NCI-H2107 treated with DMSO at 0.1 percent for 48 hours (cell line): ENCODE results near the gene AAR2.

Experiments
- DNase-seq: peaks from one replicate; lab custom pipeline; 2025; ENCODE audit not compliant: unreplicated experiment; lab: John Stamatoyannopoulos, UW

AAR2 gene

DNA sequence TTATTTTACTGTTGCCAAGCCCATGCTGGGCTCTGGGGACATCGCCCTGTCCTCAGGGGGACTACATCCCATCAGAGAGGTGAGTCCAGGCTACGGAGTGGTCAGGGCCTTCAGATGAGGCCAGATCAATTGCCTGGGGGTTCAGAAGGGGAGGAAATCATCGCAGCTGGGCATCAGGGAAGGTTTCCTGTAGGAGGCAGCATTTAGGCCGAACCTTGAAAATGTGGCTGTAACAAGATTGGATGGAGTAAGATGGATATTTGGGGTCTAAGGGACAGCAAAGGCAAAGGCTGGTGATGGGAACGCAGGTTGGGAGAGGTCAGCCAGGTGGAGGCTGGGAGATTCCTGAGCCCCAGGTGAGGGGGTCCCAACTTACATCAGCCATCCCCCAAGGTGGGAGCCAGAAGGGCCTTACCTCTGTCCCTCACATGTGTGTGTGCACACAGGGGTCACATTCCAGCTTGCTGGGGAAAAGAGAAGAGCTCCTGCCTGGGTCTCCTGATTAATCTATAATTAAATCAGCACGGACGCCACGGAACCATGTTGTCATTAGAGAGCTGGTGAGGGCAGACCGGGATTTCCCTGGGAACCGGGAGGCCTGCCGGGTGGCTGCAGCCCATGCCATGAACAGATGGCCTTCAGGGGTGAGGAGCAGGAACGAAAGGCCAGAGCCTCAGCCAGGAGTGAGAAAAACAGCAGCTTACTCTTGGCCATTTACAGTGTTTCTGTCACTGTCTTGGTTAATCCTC, 39.3 kb downstream of the AAR2 start:
- no peak for DNase-seq

DNA sequence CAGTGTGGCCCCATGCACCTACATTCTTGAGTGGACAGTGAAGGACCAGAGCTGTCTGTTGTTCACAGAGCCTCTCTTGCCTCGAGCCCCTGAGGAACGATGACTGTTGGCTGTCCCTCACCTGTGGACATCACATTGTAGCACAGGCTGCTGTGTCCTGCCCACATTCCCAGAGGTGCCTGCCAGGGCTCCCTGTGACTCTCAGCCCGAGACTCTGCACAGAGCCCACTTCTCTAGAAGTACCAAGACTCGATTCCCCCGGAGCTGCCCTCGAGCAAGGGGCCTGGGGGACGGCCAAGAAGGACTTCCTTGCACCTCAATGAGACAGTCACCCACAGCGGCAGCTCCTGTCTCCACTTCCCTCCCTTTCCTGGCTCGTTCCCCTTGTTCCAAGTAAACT, 41.3 kb downstream of the AAR2 start:
- no peak for DNase-seq

DNA sequence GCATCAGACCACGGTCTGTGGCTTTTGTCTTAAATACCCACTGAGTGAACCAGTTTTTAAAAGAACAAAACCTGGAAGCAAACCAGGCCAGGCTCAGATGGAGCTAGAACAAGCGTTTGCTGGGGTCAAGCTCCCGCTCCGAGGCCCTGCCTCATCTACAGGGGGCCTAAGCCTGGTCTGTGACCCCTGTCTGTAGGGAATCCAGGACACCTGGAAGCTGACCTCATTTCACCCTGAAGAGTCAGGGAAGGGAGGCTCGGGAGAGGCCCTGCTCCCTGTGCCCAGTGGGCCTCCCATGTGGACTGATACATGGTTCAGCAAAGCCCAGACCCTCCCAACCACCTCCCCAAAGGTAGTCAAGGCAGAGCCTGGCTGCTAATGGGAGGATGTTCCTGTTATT, 43.1 kb downstream of the AAR2 start:
- no peak for DNase-seq

DNA sequence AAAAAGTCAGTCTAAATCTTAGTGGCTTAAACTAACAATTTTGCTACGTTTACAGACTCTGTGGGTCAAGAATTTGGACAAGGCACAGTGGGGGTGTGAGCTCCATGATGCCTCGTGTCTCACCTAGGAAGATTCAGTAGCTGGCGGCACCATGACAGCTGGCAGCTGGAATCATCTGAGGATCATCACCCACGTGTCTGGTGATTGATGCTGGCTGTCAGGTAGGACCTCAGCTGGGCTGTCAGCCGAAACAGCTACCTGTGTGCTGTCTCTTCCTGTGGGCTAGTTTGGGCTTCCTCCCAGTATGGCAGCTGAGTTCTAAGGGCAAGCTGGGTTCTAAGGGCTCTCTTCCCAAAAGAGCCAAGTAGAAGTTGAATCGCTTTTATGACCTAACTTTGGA, 43.5 kb downstream of the AAR2 start:
- no peak for DNase-seq

DNA sequence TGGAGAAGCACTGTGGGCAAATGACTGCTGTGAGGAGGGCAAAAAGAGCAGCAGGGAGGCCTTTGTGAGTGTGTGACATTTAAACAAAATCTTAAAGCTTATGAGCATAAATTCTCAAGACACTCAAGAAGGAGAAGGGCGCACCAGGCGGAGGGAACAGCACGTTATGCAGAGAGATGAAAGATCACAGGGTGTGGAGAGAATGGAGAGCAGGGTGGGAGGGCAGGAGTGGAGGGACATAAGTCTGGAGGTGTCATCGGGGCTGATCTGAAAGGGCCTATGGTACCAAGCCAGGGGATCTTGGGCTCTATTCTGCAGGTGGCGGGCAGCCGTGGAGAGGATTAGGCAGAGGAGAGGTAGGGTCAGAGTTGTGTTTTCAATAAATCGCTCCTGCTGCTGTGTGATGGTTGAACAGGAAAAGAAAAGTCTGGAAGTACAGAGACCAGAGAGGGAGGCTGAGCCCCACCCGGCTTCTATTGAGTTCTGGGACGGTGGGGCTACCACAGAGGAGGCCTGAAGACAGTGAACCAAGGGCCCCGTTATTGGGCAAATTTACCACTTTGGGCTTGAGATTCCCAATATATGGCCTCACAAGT, 45.6 kb downstream of the AAR2 start:
- no peak for DNase-seq

DNA sequence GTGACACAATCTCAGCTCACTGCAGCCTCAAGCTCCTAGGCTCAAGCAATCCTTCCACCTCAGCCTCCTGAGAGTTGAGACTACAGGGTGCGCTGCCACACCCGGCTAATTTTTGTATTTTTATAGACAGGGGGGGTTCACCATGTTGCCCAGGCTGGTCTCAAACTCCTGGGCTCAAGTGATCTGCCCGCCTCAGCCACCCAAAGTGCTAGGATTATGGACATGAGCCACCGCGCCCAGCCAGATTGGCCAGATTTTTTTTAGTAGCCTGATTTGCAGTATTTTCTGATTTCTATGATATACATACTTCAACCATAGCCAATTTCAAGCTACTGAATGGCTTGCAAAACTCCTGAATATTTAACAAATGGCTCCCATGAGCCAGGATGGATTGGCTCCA, 48.5 kb downstream of the AAR2 start:
- DNase-seq: no peak

DNA sequence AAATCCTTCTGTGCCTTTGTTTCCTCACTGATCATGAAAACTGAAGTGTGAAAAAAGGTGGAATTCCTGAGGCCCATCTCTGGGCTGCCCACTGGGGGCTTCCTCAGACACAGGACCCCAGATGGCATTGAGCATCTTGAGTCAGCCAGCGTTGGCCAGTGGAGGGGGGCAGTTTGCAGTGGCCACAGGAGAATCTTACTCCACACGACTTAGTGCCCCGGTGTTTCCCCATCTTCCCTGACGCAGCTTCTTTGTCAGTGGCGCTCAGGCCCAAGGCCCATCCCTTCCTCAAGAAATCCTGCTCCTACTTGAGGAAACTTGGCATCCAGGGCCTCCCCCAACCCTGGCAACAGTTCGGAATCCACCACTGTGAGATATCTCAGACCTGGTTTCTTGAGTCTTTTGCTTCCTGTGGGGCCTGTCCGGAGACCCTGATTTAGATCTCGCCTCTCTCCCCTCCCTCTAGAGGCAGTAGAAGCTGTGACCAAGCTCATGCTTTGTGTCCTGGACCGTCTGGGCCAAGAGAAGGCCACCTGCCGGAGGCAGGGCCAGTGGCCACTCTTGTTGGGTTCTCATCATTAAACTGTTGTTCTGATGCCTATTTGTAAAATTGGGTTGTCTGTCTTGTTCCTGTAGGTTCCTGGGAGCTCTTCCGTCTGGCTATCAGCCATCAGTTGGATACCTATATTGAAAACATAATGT, 49.6 kb downstream of the AAR2 start:
- no peak for DNase-seq

DNA sequence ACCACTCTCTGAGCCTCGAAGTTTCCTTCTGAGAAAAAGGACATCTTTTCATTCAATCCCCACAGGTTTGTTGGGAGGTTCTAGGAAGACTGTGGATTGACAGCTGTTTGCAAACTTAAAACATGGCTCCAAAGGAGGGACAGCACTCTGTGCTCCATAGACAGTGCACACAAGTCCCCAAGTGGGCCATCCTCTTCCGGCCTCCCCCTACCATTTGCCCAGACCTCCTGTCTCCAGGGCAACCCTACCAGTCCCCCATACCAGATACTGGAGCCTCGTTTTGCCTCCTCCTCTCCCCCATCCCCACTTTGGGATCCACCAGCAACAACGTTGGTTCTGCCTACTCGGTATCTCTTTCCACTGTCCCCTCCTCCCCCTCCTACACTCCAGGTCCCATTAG, 61.4 kb downstream of the AAR2 start:
- no peak for DNase-seq

DNA sequence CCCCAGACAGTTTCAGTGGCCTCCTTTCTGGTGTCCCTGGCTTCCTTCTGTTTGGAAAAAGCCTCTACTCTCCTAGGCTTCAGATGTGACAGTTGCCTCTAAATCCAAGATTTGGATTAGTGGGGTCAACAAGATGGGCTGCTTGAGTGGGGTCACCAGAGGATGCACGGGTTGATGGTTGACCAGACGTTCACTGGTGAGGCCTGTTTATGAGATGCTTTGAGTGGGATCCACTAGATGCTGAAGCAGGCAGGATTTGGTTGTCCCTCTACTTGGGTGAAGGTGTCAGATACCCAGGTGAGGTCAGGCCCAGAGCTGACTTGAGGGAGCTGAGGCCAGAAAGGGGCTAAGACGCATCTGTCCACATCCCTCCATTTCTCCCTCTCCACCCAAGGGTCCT, 61.8 kb downstream of the AAR2 start:
- DNase-seq: no peak

DNA sequence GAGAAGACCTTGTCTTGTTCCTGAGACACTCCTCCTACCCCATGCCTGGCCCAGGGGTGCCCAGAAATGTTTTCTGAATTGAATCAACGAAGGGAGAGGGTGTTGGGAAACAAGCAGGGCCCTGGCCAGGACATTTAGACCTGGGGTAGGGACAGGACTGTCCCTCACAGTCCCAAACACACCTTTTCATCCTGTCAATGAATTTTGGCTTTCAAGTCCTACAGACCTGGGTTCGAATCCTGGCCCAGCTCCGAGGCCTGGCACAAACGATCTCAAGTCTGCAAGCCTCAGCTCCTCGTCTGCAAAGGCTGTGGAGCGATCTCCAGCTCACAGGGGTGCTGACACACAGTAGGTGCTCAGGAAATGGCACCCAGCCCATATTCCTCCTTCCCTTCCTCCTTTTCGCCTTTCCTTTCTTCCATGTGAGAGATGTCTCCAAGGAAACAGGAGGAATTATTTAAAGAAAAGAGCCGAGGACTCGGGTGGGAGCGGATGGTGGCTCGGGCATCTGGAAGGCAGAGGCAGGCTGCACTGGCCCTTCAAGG, 62.6 kb downstream of the AAR2 start:
- no peak for DNase-seq

DNA sequence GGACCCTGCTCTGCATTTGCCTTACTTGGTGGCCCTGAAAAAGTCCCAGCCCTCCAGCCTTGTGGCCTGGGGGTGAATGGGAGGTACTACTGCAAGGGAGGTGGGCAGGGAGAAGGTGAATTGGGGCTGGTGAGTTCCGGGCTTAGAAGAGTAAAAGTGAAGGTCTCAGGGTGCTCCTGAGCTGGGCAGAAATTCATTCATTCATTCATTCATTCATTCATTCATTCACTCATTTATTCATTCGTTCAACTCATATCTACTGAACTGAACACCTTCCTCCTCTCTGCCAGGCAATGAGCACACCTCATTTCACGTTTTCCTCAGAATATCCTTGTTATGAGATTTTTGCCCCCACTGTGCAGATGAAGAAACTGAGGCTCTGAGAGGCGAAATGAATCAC, 63.2 kb downstream of the AAR2 start:
- DNase-seq: no peak

DNA sequence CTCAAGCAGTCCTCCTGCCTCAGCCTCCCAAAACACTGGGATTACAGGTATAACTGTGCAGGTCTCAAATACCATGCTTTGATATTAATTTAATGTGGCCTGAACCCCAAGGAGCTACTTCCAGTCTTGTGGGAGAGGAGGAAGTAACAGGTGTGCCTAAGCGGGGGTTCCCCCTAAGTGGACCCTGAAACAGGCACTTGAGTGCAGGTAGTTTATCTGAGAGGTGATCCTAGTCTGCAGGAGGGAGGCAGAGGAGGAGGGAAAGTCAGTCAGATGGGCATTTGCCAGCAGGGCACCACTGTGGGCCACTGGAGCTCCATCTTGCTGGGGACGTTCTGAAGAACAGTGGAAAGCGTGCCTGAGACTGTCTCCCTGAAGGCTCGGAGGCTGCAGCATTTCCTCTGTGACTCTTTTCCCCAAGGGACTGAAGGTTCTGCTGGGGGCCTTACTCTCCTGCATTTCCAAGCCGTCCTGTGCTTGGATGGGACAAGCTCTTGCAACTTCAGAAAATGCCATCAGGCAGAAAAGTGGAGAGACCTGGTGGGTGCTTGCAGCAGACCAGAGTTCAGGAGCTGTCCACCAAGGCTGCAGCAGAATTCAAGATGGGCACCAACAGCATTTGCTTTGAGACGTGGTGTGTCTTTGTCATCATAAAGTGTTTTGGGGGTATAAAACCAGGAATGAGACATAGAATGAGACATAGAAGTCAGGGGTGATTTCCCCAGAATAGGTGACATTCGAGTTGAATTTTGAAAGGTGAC, 65.3 kb downstream of the AAR2 start:
- DNase-seq: no peak

DNA sequence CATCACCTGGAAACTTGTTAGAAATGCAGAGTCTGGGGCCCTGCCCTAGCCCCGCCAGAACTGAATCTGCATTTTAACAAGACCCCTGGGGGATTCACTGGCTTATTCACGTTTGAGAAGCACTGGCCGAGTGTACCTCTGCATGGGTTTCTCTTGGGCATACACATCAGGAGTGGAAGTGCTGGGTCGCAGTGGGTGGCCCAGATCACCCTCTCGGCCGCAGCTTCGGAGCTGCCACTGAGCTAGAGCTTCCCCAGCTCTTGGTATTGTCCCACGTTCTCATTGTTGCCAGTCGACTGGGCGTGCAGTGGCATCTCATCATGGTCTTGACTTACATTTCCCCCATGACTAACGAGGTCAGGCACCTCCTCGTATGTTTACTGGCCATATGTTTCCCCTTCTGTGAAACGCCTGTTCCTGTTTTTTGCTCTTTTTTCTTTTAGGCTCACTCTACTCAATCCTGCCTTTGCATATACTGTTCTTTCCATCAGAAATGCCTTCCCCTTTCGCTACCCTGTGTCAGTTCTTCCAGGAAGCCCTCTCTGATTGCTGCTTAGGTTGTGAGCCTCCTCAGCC, 66.8 kb downstream of the AAR2 start:
- DNase-seq: no peak

DNA sequence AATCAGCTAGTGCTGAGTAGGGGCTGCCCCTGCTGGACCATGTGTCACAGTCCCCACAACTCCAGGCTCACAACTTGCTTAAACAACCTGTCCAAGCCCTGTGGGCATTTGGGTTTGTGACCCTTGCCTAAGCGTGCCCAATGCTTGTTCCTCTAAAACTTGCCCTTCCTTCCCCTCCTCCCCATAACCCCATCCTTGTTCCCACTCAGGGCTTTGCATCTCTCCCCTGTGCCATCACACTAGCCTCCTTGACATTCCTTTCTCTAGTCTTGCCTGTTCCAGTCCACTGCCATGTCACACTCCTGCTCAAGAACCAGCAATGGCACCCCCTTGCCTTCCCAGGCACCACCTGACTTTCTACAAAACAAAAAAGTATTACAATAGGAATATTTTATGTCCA, 67.6 kb downstream of the AAR2 start:
- no peak for DNase-seq

DNA sequence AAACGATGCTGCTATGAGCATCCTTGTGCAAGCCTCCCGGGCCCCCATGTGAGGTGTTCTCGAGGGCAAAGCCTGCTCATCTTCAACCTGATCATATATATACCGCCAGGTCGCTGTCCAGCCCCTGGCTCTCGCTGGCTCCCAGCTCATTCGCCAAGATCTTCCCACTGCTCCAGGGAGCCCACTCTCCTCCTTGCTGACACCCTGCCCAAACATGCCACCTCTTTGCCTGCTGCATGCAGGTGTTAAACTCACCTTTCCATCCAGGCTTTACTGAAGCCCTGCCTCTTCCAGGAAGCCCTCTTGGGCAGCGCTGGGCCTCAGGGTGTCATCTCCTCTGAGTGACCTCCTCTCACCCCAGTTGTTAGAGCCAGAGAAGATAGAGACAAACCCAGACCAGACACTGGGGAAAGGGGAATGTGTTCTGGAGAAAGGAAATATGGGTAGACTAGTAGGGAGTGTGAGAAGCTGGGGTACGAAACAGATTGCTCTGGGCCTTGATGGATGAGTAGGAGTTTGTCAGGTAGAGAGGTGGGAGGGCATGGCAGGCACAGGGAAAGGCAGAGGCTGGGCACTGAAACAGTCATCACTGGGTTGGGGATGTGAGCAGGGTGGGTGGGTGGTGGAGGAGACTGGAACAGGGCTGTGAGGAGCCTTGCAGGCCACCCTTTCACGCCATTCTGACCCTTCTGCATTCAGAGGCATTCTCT, 68.7 kb downstream of the AAR2 start:
- DNase-seq: no peak

DNA sequence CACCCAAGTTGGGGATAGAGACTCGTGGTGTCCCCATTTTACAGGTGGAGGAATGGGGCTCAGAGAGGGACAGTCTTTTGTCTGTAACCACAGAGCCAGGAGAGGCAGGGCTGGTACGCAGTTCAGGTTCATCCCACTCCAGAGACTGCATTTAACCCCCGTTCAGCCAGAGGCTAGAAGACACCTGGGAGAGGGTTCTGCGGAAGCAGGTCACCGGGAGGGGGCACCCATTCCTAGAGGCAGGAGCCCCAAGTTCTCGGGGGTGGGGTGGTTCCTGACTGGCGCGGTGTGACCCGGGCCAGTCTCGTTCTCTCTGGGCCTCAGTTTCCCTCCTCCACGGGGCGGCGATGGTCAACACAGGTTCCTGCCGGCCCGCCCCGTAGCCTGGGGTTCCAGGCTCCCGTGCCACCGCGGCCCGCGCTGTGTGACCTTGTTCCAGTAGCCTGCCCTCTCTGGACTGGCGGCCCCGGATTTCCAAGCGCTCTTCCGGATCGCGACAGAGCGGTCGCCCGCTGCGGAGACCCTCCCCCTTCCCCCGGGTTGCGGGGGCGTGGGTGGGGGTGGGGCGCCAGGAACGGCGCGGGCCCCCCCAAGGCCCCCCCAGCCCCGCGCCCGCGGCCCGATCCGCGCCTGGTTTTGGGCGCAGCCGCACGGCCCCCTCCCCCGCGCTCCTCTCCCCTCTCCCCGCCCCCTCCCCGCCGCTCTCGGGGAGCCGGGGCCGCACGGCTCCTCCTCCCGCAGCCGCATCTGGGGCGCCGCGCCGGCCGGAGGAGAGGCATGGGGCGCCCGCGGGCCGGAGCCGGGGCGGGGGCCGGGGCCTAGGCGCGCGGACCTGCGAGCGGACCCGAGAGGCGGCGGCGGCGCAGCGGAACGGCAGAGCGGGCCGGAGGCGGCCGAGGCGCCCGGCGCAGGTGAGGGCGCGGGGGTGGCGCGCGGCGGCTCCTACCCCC, 69.6 kb downstream of the AAR2 start, which contains the start of gene DLGAP4:
Gene DLGAP4, plus strand, starts transcription at position 738 of the 950 bp plus-strand sequence. CDS start 125,379 bp downstream, outside the sequence.
- DNase-seq: no peak
